ES-I3 (cell line): ENCODE results near the gene GTF2H2C_2.
"Not testable (repeated sequence)": the region's sequence is repeated elsewhere in the genome, so short reads cannot be mapped to it uniquely, and the experiment has no call there.

Source experiments
- H3K36me3 ChIP-seq: 2 replicates; pipeline ENCODE4 v1.6.1; 2013; ENCODE audit warnings: mild to moderate bottlenecking, low read length, control low read depth, moderate library complexity; ENCODE audit not compliant: insufficient read depth
- H3K4me1 ChIP-seq: 2 replicates; pipeline ENCODE4 v1.6.1; 2013; ENCODE audit warnings: mild to moderate bottlenecking, control low read depth, low read length; ENCODE audit not compliant: insufficient read depth
- H3K9ac ChIP-seq: 2 replicates; pipeline ENCODE4 v1.6.1; 2013; ENCODE audit warnings: low read depth, mild to moderate bottlenecking, low read length, moderate library complexity
- H3K9me3 ChIP-seq: 2 replicates; pipeline ENCODE4 v1.6.1; 2013; ENCODE audit warnings: mild to moderate bottlenecking, low read length, moderate library complexity; ENCODE audit not compliant: control insufficient read depth, insufficient read depth

The GTF2H2C_2 gene

DNA sequence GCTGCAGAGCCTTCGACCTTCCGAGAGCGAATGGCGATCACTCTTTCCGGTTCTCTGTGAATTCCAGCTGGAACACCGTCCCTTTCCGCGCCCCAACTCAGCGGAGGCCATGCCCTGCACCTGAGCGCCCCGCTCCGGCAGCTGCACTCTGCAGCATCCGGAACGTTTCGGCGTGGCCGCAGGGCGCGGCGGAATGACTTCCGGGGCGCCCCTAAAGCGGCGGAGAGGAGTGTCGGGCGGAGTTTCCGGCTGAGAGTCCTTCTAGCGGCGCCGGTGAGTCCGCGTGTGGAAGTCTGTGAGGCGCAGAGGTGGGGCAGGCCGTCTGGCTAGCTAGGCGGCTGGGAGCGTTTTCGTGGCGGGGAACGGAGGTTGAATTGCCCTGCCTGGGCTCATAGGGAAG, at the start of gene GTF2H2C_2:
TSS of gene GTF2H2C_2 (plus strand) at position 252 of the 400 bp plus-strand sequence.
- H3K9me3 ChIP-seq, H3K4me1 ChIP-seq, H3K9ac ChIP-seq, H3K36me3 ChIP-seq: not testable (repeated sequence)

DNA sequence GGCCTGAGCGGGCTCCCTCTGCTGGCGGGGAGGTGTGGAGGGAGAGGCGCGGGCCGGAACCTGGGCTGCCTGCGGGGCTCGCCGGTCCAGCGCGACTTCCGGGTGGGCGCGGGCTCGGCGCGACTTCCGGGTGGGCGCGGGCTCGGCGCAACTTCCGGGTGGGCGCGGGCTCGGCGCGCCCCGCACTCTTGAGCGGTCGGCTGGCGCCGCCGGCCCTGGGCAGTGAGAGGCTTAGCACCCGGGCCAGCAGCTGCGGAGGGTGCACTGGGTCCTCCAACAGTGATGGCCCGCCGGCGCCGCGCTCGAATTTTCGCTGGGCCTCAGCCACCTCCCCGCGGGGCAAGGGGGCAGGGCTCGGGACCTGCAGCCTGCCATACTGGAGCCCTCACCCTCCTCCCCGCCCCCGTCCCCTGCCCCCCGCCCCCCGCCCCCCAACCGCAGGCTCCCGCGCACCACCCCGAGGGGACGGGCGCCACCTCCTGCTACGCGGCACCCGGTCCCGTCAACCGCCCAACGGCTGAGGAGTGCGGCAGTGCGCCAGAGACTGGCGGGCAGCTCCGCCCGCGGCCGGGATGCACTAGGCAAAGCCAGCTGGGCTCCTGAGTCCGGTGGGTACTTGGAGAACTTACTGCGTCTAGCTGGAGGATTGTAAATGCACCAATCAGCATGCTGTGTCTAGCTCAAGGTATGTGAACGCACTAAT, 14.0 kb upstream of the GTF2H2C_2 start:
- not testable (repeated sequence) for H3K36me3 ChIP-seq, H3K9me3 ChIP-seq, H3K4me1 ChIP-seq
- H3K9ac ChIP-seq, result peak overlapping the region; percentile 53; the same call in 1 of the 2 replicates

DNA sequence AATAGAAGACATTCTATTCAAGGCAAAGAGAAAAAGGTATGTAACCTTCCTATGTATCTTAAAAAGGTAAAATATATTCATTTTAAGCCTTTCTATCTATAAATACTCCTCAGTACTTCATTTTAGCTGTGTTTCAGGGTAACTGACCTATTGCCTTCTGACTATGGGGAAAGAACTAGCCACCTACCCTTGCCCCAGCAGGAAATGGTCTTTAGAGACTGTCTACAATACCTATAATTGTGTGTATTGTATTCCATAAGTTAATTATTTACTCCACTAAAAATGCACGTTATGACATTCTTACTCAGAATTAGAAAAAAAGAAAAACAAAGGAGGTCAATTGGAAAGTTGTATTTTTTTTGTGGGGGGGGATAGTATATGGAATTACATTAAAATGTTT, 6.2 kb downstream of the GTF2H2C_2 start:
- H3K36me3 ChIP-seq, H3K4me1 ChIP-seq, H3K9ac ChIP-seq, H3K9me3 ChIP-seq: not testable (repeated sequence)

DNA sequence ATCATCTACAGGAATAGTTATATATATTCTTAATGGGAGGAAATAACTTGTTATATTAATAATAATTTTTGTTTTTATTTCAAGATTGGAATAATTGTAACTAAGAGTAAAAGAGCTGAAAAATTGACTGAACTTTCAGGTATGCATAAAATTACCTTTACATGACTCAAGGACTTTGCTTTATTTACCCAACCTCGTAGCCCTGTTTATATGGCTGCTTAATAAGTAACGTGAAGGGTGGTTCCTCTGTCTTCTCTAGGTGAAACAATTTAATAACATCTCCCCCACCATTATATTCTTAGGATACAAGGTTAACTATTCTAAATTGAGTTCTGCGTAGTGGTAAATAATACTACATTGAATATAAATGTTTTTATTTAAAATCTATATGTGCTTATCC, 8.0 kb downstream of the GTF2H2C_2 start:
- H3K9me3 ChIP-seq, H3K9ac ChIP-seq, H3K4me1 ChIP-seq, H3K36me3 ChIP-seq: not testable (repeated sequence)

DNA sequence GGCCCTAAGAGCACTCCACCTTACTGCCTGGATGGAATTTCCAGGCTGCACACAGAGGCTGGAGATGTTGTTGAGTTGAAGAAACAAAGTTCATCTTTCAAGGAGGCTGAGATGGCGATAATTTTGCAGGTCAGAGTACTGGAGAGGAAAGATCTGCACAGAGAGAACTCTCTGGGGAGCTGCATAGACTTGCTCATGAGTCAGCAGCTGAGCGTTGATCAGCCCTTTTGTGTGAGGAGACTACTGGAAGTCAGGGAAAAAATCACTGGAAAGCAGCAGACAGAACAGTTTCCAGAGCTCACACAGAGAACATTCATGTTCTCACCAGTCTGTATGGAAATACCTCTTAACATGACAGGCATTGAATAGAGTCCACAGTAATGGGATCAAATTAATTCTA, 23.4 kb downstream of the GTF2H2C_2 start:
- not testable (repeated sequence) for H3K36me3 ChIP-seq, H3K9ac ChIP-seq, H3K9me3 ChIP-seq, H3K4me1 ChIP-seq

DNA sequence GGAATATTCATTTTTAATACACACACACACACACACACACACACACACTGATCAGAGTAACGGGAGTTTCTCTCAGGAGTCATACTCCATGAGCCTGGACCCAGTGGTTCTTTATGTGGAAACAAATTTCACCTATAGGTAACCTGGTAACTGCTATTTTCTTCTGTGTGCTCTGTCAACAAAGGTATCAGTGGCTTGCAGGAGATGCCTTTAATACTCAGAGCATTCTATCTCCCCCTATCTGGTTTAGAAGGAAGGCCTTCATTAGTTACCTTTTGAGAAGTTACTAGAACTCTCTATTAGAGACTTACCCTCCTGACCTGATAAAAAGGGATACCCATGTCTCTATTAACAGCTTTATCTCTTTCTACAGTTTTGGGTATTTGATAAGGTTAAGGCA, 34.4 kb downstream of the GTF2H2C_2 start:
- H3K9me3 ChIP-seq, H3K36me3 ChIP-seq, H3K4me1 ChIP-seq, H3K9ac ChIP-seq: not testable (repeated sequence)

DNA sequence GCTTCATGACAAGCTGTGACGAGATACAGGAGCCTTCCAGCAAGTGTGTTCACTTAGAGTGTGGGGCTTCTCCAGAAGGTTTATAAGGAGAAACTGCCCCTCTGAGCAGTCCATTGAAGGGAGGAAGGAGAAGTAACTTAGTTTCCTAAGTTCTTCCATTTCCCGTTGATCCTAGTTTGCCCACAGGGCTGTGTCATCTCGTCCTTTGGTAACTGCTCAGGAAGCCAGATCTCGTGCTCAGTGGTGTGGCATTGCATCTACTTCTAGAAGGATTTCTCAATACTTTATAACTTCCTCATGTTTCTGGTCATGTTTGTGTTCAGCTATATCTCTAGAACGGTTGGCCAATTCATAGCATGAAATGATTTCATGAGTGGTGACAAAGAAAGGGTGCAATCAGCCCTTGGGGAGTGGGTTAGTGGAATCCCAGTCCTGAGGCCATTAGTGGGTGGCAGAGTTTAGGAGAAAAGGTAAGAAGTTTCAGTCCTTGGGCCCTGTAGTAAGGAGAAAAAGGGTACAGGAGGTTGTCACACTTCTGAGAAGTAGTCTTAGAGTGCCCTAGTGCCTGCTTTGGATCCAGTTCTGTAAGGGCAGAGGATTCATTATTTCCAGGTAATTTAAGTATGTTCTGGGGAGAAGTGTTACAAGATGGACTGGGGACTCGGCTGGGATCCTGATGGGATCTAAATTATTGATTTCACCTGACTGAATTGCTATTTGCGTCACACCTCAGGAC, 36.2 kb downstream of the GTF2H2C_2 start:
- H3K36me3 ChIP-seq, H3K9ac ChIP-seq, H3K9me3 ChIP-seq, H3K4me1 ChIP-seq: not testable (repeated sequence)

DNA sequence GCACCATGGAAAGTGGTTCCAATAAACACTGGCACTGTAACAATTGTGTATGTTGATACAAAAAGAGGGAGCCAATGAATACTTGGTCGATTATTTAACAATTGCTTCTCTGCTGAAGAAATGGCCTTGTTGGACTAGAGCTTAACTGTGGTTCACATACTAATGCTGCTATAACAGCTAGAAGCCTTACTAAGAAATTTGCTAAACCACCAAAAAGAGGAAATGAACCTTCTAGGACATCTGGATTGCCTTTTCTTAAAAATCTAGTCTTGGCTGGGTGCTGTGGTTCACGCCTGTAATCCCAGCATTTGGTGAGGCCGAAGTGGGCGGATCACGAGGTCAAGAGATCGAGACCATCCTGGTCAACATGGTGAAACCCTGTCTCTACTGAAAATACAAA, 41.9 kb downstream of the GTF2H2C_2 start:
- not testable (repeated sequence) for H3K36me3 ChIP-seq, H3K9me3 ChIP-seq, H3K4me1 ChIP-seq, H3K9ac ChIP-seq

DNA sequence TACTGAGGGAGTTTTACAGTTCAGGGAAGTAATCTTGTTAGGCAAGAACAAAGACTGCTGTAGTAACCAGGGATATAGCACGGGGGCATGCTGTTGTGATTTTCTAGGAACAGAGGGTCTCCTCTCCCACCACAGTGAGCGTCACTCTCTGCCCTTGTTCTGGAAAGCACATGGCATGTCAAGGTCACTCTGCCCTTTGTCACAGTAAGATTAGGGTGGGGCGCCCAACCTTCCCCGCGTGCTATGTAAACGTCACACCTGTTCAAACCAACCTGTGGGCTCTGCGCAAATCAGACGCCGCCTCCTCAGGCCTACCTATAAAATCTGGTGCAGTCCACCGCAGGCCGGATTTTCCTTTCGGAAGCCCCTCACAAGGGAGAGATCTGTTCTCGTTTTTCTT, 44.0 kb downstream of the GTF2H2C_2 start:
- not testable (repeated sequence) for H3K4me1 ChIP-seq, H3K9me3 ChIP-seq, H3K9ac ChIP-seq, H3K36me3 ChIP-seq

DNA sequence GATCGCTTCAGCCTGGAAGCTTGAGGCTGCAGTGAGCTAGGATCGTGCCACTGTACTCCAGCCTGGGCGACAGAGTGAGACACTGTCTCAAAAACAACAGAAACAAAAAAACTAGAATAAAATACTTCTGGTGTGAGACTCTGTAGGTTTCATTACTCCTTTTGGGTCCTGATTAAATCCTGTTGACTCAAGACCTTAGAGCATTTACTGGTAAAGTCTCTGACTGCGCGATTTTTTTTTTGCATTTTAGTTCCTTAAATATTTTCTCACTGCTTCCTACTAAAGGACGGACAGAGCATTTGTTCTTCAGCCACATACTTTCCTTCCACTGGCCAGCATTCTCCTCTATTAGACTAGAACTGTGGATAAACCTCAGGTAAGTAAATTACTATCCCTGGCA, 46.8 kb downstream of the GTF2H2C_2 start:
- not testable (repeated sequence) for H3K36me3 ChIP-seq, H3K9me3 ChIP-seq, H3K9ac ChIP-seq, H3K4me1 ChIP-seq

DNA sequence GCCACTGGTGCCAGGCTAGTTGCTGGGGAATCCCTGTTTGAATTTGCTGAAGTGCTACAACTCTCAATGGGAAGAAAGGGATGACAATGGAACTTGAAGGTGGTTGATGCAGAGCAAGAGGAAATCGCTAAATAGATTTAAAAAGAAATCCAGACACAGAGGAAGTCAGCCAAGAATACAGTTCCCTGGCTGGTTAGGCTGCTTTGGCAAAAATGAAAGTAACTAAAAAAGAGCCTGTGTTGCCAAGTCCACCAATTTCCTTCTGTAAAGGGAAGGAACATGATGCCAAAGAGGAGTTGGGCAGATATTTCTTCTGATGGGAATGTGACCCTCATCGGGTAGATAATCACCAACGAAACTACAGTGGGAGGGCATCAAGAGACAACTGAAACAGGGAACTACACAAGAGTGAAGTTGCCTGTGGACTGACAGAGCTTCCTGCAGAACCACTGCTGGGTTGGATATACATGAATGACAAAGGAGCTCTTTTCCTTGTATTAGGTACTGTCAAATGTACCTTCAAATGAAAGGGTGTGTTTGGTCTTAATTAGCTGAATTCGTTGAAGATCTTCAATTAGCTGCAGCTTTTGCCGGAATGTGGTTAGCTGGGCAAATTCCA, 49.0 kb downstream of the GTF2H2C_2 start:
- not testable (repeated sequence) for H3K9me3 ChIP-seq, H3K4me1 ChIP-seq, H3K36me3 ChIP-seq, H3K9ac ChIP-seq

DNA sequence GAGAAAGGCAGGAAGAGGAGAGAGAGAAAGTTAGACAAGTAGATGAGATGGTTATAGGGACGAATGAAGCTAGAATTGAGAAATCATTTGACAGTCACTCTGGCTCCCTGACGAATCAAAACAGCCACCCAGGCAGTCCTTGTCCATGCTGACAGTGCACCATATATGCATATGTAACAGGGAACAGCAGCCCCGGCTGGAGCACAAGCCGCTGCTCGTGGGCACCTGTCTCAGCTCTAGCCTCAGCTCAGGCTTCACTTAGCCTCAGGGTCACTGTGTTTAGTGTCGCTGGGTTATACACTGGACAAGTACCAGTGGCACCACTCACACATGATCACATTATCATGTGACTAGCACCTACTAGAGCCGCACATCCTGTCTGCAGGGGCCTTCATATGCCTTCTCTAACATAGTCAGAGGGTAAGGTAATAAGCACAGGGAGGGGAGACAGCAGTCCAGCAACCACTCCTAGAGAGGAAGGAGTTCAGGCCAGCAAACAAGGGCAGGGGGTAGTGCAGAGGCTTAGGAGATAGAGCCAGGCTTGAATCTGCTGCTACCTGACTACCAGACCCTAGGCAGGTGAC, 54.9 kb downstream of the GTF2H2C_2 start:
- H3K36me3 ChIP-seq, H3K9ac ChIP-seq, H3K9me3 ChIP-seq, H3K4me1 ChIP-seq: not testable (repeated sequence)
